Panc1 (cell line): Measurements from ENCODE around the gene PLK5. TPM values are rescaled to one million over a fixed set of nuclear protein-coding genes. Genes with fewer than 3 reads are reported as not detected.
"Not testable (repeated sequence)": the region's sequence is repeated elsewhere in the genome, so short reads cannot be mapped to it uniquely, and the experiment has no call there.

Source experiments
- ATAC-seq: fragments of 200-7000 bp; cut with Tn5 transposase; 2 replicates; pipeline ENCODE4 v1.9.1; 2020; ENCODE audit warnings: mild to moderate bottlenecking, moderate library complexity
- BruUV-seq: library from RNA; stranded (reverse); fragments of 400-500 nt; replicated peaks from 2 replicates; lab custom pipeline; 2021; lab: Mats Ljungman, UMichigan
- CTCF ChIA-PET: fragments of 300-600 bp; sonication (Branson Sonifier 250); formaldehyde crosslinking; loops from one replicate; lab custom pipeline; 2022; ENCODE audit warnings: antibody characterized with exemption; lab: Charles Lee
- POLR2A ChIA-PET: fragments of 300-600 bp; sonication (Branson Sonifier 250); formaldehyde crosslinking; loops from one replicate; lab custom pipeline; 2022; ENCODE audit warnings: antibody characterized with exemption; lab: Charles Lee
- DNase-seq: peaks from one replicate; pipeline ENCODE4 v3.0.0-alpha.2; 2010; ENCODE audit warnings: low read depth, low spot score
- H3K27ac ChIP-seq: 2 replicates; pipeline ENCODE4 v1.5.1; 2011; ENCODE audit warnings: mild to moderate bottlenecking, low read length, inconsistent platforms
- H3K27me3 ChIP-seq: fragments of 200-500 bp; sonication (Bioruptor generic); 2 replicates; pipeline ENCODE4 v1.6.0; 2014; ENCODE audit warnings: low read length, inconsistent platforms; ENCODE audit not compliant: control insufficient read depth, insufficient read depth
- H3K36me3 ChIP-seq: fragments of 200-500 bp; sonication (Bioruptor generic); 2 replicates; pipeline ENCODE4 v1.5.1; 2014; ENCODE audit warnings: inconsistent platforms, mild to moderate bottlenecking, low read length, moderate library complexity; ENCODE audit not compliant: control insufficient read depth, insufficient read depth
- H3K4me1 ChIP-seq: 2 replicates; pipeline ENCODE4 v1.5.1; 2011; ENCODE audit warnings: inconsistent platforms, mild to moderate bottlenecking, low read length, moderate library complexity; ENCODE audit not compliant: control insufficient read depth, insufficient read depth
- H3K4me3 ChIP-seq, 2 experiments: 2 replicates each; pipeline ENCODE4 v1.5.1; 2011 to 2012; ENCODE audit warnings: low read depth in 2 of 2, low read length in 2 of 2, mild to moderate bottlenecking in 2 of 2, inconsistent platforms in 1 of 2, moderate library complexity in 1 of 2
- H3K9me3 ChIP-seq: fragments of 200-500 bp; sonication (Bioruptor generic); 2 replicates; pipeline ENCODE4 v1.5.1; 2014; ENCODE audit warnings: low read depth, mild to moderate bottlenecking, inconsistent platforms, low read length, moderate library complexity; ENCODE audit not compliant: control insufficient read depth, insufficient read depth
- POLR2AphosphoS5 ChIP-seq: IDR thresholded peaks from 2 replicates; pipeline ENCODE4 v1.6.1; 2012; ENCODE audit warnings: mild to moderate bottlenecking, low read depth, low read length, moderate library complexity
- REST ChIP-seq, 2 experiments: IDR thresholded peaks; 2 replicates each; pipeline ENCODE4 v1.6.1; 2011 to 2012; ENCODE audit warnings: low read depth in 2 of 2, control low read depth in 1 of 2, low read length in 1 of 2, mild to moderate bottlenecking in 1 of 2, moderate library complexity in 1 of 2; ENCODE audit not compliant: insufficient read depth in 1 of 2
- SIN3A ChIP-seq: IDR thresholded peaks from 2 replicates; pipeline ENCODE4 v1.6.1; 2012; ENCODE audit warnings: low read depth, mild to moderate bottlenecking, low read length, moderate library complexity, borderline replicate concordance; ENCODE audit not compliant: insufficient read depth
- TCF7L2 ChIP-seq: IDR thresholded peaks from 2 replicates; pipeline ENCODE4 v1.6.1; 2011; ENCODE audit warnings: mild to moderate bottlenecking, low read depth, low read length, inconsistent platforms
- in situ Hi-C: cut with HindIII; loops from 2 replicates; pipeline ENCODE4 v1.10.0; 2016; ENCODE audit warnings: low sequenced_read_pairs, low pct_unique_long_range_greater_than_20kb
- intact Hi-C: fragments of 100-400 bp; cut with micrococcal nuclease; formaldehyde crosslinking; loops from one replicate; pipeline ENCODE4 v1.10.0; 2022; ENCODE audit not compliant: unreplicated experiment
- total RNA-seq: library from RNA; stranded (reverse); gene quantifications from one replicate; pipeline ENCODE4 v1.2.1, GENCODE V29; 2021; ENCODE audit not compliant: unreplicated experiment
- TF ChIP-seq, protein P1 (sequence below): fragments of 450-650 bp; IDR thresholded peaks from 2 replicates; pipeline ENCODE4 v1.5.1; 2017; ENCODE audit warnings: mild to moderate bottlenecking

PLK5 gene
- total RNA-seq, 1 experiment from 2014 or later: not detected

GRCh38 chr19:1516395-1516753 is 7.5 kb upstream of the PLK5 start:
- H3K36me3 ChIP-seq: peaks cover 2% of the 10 kb centered on the region; the same call in 1 of the 2 replicates
- POLR2A ChIA-PET: no interaction called here
- in situ Hi-C loops: no loop called here
- no peaks in the 10 kb centered on the region for H3K4me1 ChIP-seq
- no peak overlapping the region for H3K4me3 ChIP-seq
- H3K27ac ChIP-seq: no peak overlapping the region
- BruUV-seq: no TSS peak
- CTCF ChIA-PET: no interaction called here
- intact Hi-C loops: no loop called here
- TF ChIP-seq POLR2AphosphoS5 (no peak), TCF7L2 (no peak), SIN3A (no peak)
- TF ChIP-seq, protein P1, sequence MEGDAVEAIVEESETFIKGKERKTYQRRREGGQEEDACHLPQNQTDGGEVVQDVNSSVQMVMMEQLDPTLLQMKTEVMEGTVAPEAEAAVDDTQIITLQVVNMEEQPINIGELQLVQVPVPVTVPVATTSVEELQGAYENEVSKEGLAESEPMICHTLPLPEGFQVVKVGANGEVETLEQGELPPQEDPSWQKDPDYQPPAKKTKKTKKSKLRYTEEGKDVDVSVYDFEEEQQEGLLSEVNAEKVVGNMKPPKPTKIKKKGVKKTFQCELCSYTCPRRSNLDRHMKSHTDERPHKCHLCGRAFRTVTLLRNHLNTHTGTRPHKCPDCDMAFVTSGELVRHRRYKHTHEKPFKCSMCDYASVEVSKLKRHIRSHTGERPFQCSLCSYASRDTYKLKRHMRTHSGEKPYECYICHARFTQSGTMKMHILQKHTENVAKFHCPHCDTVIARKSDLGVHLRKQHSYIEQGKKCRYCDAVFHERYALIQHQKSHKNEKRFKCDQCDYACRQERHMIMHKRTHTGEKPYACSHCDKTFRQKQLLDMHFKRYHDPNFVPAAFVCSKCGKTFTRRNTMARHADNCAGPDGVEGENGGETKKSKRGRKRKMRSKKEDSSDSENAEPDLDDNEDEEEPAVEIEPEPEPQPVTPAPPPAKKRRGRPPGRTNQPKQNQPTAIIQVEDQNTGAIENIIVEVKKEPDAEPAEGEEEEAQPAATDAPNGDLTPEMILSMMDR: no peak
- H3K9me3 ChIP-seq: no peaks in the 10 kb centered on the region
- no peaks in the 10 kb centered on the region for H3K27me3 ChIP-seq
- no peak for DNase-seq
- ATAC-seq: no peak

DNA sequence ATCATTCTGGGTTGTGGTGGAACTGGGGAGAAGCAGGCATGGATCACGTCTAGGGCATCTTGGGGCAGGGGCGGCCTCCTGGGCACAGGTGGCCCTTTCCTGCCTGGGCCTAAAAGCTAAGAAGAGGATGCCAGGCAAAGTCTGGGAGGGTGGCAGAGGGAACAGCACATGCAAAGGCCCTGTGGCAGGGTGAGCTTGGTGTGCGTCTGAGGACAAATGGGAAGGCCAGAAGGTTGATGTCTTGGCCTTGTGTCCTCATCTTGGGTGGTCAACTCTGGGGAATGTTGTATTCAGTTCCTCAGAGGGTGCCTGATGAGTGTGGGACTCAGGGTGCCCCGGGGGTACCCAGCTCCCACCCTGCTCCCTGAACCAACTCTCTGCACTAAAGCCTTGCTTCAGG is 5.4 kb upstream of the PLK5 start:
- TF ChIP-seq REST (IDR thresholded peaks at IDR 0.05; ENCODE audit: insufficient read depth in 1 of 2, low read depth in 2 of 2, low read length in 1 of 2) (no peak), SIN3A (no peak), POLR2AphosphoS5 (no peak), TCF7L2 (no peak)
- TF ChIP-seq, protein P1: no peak
- no peak overlapping the region for H3K27ac ChIP-seq
- no peak for ATAC-seq
- intact Hi-C loops (no loop called here), in situ Hi-C loops (no loop called here)
- H3K9me3 ChIP-seq: no peaks in the 10 kb centered on the region
- BruUV-seq: no TSS peak
- no peaks in the 10 kb centered on the region for H3K27me3 ChIP-seq
- ChIA-PET POLR2A (no interaction called here), CTCF (no interaction called here)
- DNase-seq: no peak
- H3K4me3 ChIP-seq: no peak overlapping the region
- no peaks in the 10 kb centered on the region for H3K36me3 ChIP-seq
- H3K4me1 ChIP-seq: no peaks in the 10 kb centered on the region

- DNase-seq, ATAC-seq, H3K27ac ChIP-seq, H3K4me1 ChIP-seq, in situ Hi-C loops, H3K4me3 ChIP-seq, POLR2A ChIA-PET, H3K9me3 ChIP-seq, intact Hi-C loops, H3K27me3 ChIP-seq, BruUV-seq, H3K36me3 ChIP-seq: not testable (repeated sequence)
- CTCF ChIA-PET: interaction anchor here (1.0 kb wide), 1 partner anchor 56 kb away, joined by 3 read pairs; no protein-coding TSS in a partner anchor
Observed at GRCh38 chr19:1519802-1520201, 4.1 kb upstream of the PLK5 start.
